HG03108 (cell line): Measurements from ENCODE around the gene LRRC75B.
A peak's percentile ranks its signal among the peaks of the same experiment; 100 is the strongest.
"Not testable (repeated sequence)": the region's sequence is repeated elsewhere in the genome, so short reads cannot be mapped to it uniquely, and the experiment has no call there.

Source experiments
- ATAC-seq: cut with Tn5 transposase; IDR thresholded peaks from one replicate; pipeline ENCODE4 v1.9.1; 2021; ENCODE audit warnings: moderate library complexity; ENCODE audit not compliant: unreplicated experiment

Gene LRRC75B

GRCh38 chr22:24592851-24593558 is at the start of gene LRRC75B:
LRRC75B (minus strand) TSS chr22:24593073; CDS start chr22:24593039, 34 bp downstream.
- peak; percentile 72 for ATAC-seq

- not testable (repeated sequence) for ATAC-seq
Observed at GRCh38 chr22:24642307-24642706, 49.4 kb upstream of the LRRC75B start.

- not testable (repeated sequence) for ATAC-seq
Observed at GRCh38 chr22:24636513-24636912, 43.6 kb upstream of the LRRC75B start.

- ATAC-seq: not testable (repeated sequence)
Observed at GRCh38 chr22:24634776-24635389, 42.0 kb upstream of the LRRC75B start.

- ATAC-seq: not testable (repeated sequence)
Observed at GRCh38 chr22:24633231-24634023, 40.6 kb upstream of the LRRC75B start.

GRCh38 chr22:24632642-24633041 is 39.8 kb upstream of the LRRC75B start:
- not testable (repeated sequence) for ATAC-seq

- not testable (repeated sequence) for ATAC-seq
Observed at GRCh38 chr22:24631430-24632122, 38.7 kb upstream of the LRRC75B start.

- not testable (repeated sequence) for ATAC-seq
Observed at GRCh38 chr22:24630812-24631427, 38.0 kb upstream of the LRRC75B start.

GRCh38 chr22:24629069-24629468 is 36.2 kb upstream of the LRRC75B start:
- not testable (repeated sequence) for ATAC-seq

GRCh38 chr22:24627911-24628310 is 35.0 kb upstream of the LRRC75B start:
- not testable (repeated sequence) for ATAC-seq

GRCh38 chr22:24622596-24622995 is 29.7 kb upstream of the LRRC75B start:
- not testable (repeated sequence) for ATAC-seq

GRCh38 chr22:24621244-24621643 is 28.4 kb upstream of the LRRC75B start:
- not testable (repeated sequence) for ATAC-seq

- ATAC-seq: not testable (repeated sequence)
Observed at GRCh38 chr22:24614794-24615193, 21.9 kb upstream of the LRRC75B start.

GRCh38 chr22:24609888-24610287 is 17.0 kb upstream of the LRRC75B start:
- not testable (repeated sequence) for ATAC-seq

GRCh38 chr22:24608327-24608726 is 15.5 kb upstream of the LRRC75B start:
- ATAC-seq: not testable (repeated sequence)

GRCh38 chr22:24607429-24607983 is 14.6 kb upstream of the LRRC75B start:
- ATAC-seq: peak; percentile 75

- not testable (repeated sequence) for ATAC-seq
Observed at GRCh38 chr22:24606340-24606739, 13.5 kb upstream of the LRRC75B start.

GRCh38 chr22:24603770-24604629 is 11.1 kb upstream of the LRRC75B start:
- ATAC-seq: peak; percentile 29
